ENCODE results near the gene HOXA7.

Gene HOXA7

GRCh38 chr7:27114881-27115220 lies 41.6 kb downstream of the HOXA7 start:
- H3K79me2 ChIP-seq (ENCODE audit: insufficient read depth, low read depth), result no peaks in the 10 kb centered on the region
- H3K4me3 ChIP-seq (IDR thresholded peaks at IDR 0.05; ENCODE audit: insufficient read depth, low read depth, low read length), result no peak overlapping the region
- H4K20me1 ChIP-seq (ENCODE audit: insufficient read depth), result no peaks in the 10 kb centered on the region
- no peak overlapping the region for H3K27ac ChIP-seq
- no peak for TF ChIP-seq CTCF (conservative IDR thresholded peaks at IDR 0.05; ENCODE audit: low read depth, low read length)
- H3K27me3 ChIP-seq (ENCODE audit: insufficient read depth, low read depth), result no peaks in the 10 kb centered on the region
- H2AFZ ChIP-seq (ENCODE audit: low read depth), result no peak overlapping the region
- no peaks in the 10 kb centered on the region for H3K36me3 ChIP-seq (ENCODE audit: insufficient read depth)
- H3K4me2 ChIP-seq, result no peak overlapping the region
- no peaks in the 10 kb centered on the region for H3K4me1 ChIP-seq (ENCODE audit: low read depth, poor library complexity, severe bottlenecking)
- no peak overlapping the region for H3K9ac ChIP-seq

- no peak overlapping the region for H3K27ac ChIP-seq
- no peaks in the 10 kb centered on the region for H3K27me3 ChIP-seq (ENCODE audit: insufficient read depth, low read depth)
- H3K79me2 ChIP-seq (ENCODE audit: insufficient read depth, low read depth), result no peaks in the 10 kb centered on the region
- H3K9ac ChIP-seq, result no peak overlapping the region
- no peak overlapping the region for H3K4me2 ChIP-seq
- no peaks in the 10 kb centered on the region for H4K20me1 ChIP-seq (ENCODE audit: insufficient read depth)
- TF ChIP-seq CTCF (conservative IDR thresholded peaks at IDR 0.05; ENCODE audit: low read depth, low read length), result no peak
- no peak overlapping the region for H2AFZ ChIP-seq (ENCODE audit: low read depth)
- H3K36me3 ChIP-seq (ENCODE audit: insufficient read depth), result no peaks in the 10 kb centered on the region
- H3K4me1 ChIP-seq (ENCODE audit: low read depth, poor library complexity, severe bottlenecking), result no peaks in the 10 kb centered on the region
- H3K4me3 ChIP-seq (IDR thresholded peaks at IDR 0.05; ENCODE audit: insufficient read depth, low read depth, low read length), result no peak overlapping the region
Observed at GRCh38 chr7:27113991-27114769, 42.3 kb downstream of the HOXA7 start.

- Histone ChIP-seq H3K4me2 (no peak overlapping the region), H3K4me1 (ENCODE audit: low read depth, poor library complexity, severe bottlenecking) (no peaks in the 10 kb centered on the region), H3K4me3 (IDR thresholded peaks at IDR 0.05; ENCODE audit: insufficient read depth, low read depth, low read length) (no peak overlapping the region), H2AFZ (ENCODE audit: low read depth) (no peak overlapping the region), H4K20me1 (ENCODE audit: insufficient read depth) (no peaks in the 10 kb centered on the region), H3K27ac (no peak overlapping the region), H3K9ac (no peak overlapping the region), H3K79me2 (ENCODE audit: insufficient read depth, low read depth) (no peaks in the 10 kb centered on the region), H3K27me3 (ENCODE audit: insufficient read depth, low read depth) (no peaks in the 10 kb centered on the region), H3K36me3 (ENCODE audit: insufficient read depth) (no peaks in the 10 kb centered on the region)
- no peak for TF ChIP-seq CTCF (conservative IDR thresholded peaks at IDR 0.05; ENCODE audit: low read depth, low read length)
Observed at GRCh38 chr7:27112955-27113949, 43.2 kb downstream of the HOXA7 start.

GRCh38 chr7:27112361-27112760 lies 44.1 kb downstream of the HOXA7 start:
- no peak overlapping the region for H3K9ac ChIP-seq
- no peaks in the 10 kb centered on the region for H3K4me1 ChIP-seq (ENCODE audit: low read depth, poor library complexity, severe bottlenecking)
- no peak overlapping the region for H3K27ac ChIP-seq
- H3K79me2 ChIP-seq (ENCODE audit: insufficient read depth, low read depth), result no peaks in the 10 kb centered on the region
- no peak for TF ChIP-seq CTCF (conservative IDR thresholded peaks at IDR 0.05; ENCODE audit: low read depth, low read length)
- no peak overlapping the region for H3K4me3 ChIP-seq (IDR thresholded peaks at IDR 0.05; ENCODE audit: insufficient read depth, low read depth, low read length)
- H3K36me3 ChIP-seq (ENCODE audit: insufficient read depth), result no peaks in the 10 kb centered on the region
- H3K4me2 ChIP-seq, result no peak overlapping the region
- H3K27me3 ChIP-seq (ENCODE audit: insufficient read depth, low read depth), result no peaks in the 10 kb centered on the region
- H2AFZ ChIP-seq (ENCODE audit: low read depth), result no peak overlapping the region
- H4K20me1 ChIP-seq (ENCODE audit: insufficient read depth), result no peaks in the 10 kb centered on the region

Measured in KMS-11 (cell line).